HEK293T (cell line): Measurements from ENCODE around the gene ZNF697.

Experiments used
- BHLHE40 ChIP-seq: fragments of 450-650 bp; IDR thresholded peaks from 2 replicates; pipeline ENCODE4 v1.6.1; 2016; ENCODE audit warnings: mild to moderate bottlenecking, moderate library complexity, borderline replicate concordance
- FOXK2 ChIP-seq: fragments of 450-650 bp; IDR thresholded peaks from 2 replicates; pipeline ENCODE4 v1.6.1; 2016; ENCODE audit warnings: mild to moderate bottlenecking
- FOXM1 ChIP-seq: fragments of 450-650 bp; IDR thresholded peaks from 2 replicates; pipeline ENCODE4 v1.6.1; 2017; ENCODE audit warnings: mild to moderate bottlenecking, borderline replicate concordance
- HDGF ChIP-seq: fragments of 450-650 bp; IDR thresholded peaks from 2 replicates; pipeline ENCODE4 v1.6.1; 2017; ENCODE audit warnings: antibody characterized with exemption, borderline replicate concordance
- L3MBTL2 ChIP-seq: fragments of 450-650 bp; conservative IDR thresholded peaks from 2 replicates; pipeline ENCODE4 v1.6.1; 2016; ENCODE audit warnings: mild to moderate bottlenecking
- SP1 ChIP-seq: fragments of 450-650 bp; IDR thresholded peaks from 2 replicates; pipeline ENCODE4 v1.6.1; 2017
- TARDBP ChIP-seq: fragments of 450-650 bp; IDR thresholded peaks from 2 replicates; pipeline ENCODE4 v1.6.1; 2016
- ZNF384 ChIP-seq: fragments of 450-650 bp; IDR thresholded peaks from 2 replicates; pipeline ENCODE4 v1.6.1; 2016

GRCh38 chr1:119653135-119653838 lies 5.2 kb upstream of the ZNF697 start:
- TF ChIP-seq FOXK2, result no peak
- no peak for TF ChIP-seq SP1
- TF ChIP-seq TARDBP, result no peak
- TF ChIP-seq ZNF384, result no peak
- TF ChIP-seq L3MBTL2, result no peak
- no peak for TF ChIP-seq HDGF
- no peak for TF ChIP-seq BHLHE40
- TF ChIP-seq FOXM1, result no peak
